Skeletal muscle satellite cell (primary cell): Measurements from ENCODE around the gene MORC4.
A peak's percentile ranks its signal among the peaks of the same experiment; 100 is the strongest.
"Not testable (repeated sequence)": the region's sequence is repeated elsewhere in the genome, so short reads cannot be mapped to it uniquely, and the experiment has no call there.

Source experiments
- H3K27me3 ChIP-seq: 2 replicates; pipeline ENCODE4 v1.7.0; 2013; ENCODE audit warnings: low read length; ENCODE audit not compliant: control insufficient read depth, insufficient read depth
- H3K36me3 ChIP-seq: 2 replicates; pipeline ENCODE4 v1.7.0; 2013; ENCODE audit warnings: mild to moderate bottlenecking, control low read depth, low read length; ENCODE audit not compliant: insufficient read depth
- H3K4me1 ChIP-seq: 2 replicates; pipeline ENCODE4 v1.7.0; 2013; ENCODE audit warnings: low read length; ENCODE audit not compliant: control insufficient read depth, insufficient read depth
- H3K4me2 ChIP-seq: 2 replicates; pipeline ENCODE4 v1.7.0; 2013; ENCODE audit warnings: mild to moderate bottlenecking, low read length
- H3K4me3 ChIP-seq: 2 replicates; pipeline ENCODE4 v1.7.0; 2013; ENCODE audit warnings: low read length
- H3K9ac ChIP-seq: 2 replicates; pipeline ENCODE4 v1.7.0; 2013; ENCODE audit warnings: mild to moderate bottlenecking, low read depth, low read length, moderate library complexity
- H3K9me3 ChIP-seq: replicated peaks from 2 replicates; pipeline ENCODE4 v1.7.0; 2013; ENCODE audit warnings: mild to moderate bottlenecking, control low read depth, low read length

MORC4 gene

DNA sequence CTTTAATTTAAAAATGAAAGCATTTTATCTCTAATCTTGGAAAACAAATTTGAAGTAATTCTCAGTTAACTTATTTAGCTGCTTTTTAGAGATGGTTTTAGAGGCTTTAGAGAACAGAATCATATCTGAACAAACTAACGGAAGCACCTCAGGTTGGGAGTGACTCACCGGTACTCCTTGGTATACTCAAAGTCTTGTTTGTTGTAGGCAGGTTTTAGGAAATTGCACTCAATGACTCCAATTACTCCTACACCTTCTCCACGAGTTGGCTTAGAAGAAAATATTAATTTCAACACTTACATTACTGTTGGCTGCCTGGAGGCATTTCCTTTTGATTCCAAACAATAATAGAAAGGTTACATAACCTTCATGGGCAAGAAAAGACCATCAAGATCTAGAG, 23.6 kb downstream of the MORC4 start:
- no peak overlapping the region for H3K4me2 ChIP-seq
- H3K9me3 ChIP-seq = no peaks in the 10 kb centered on the region
- H3K4me3 ChIP-seq = no peak overlapping the region
- H3K4me1 ChIP-seq = no peaks in the 10 kb centered on the region
- H3K27me3 ChIP-seq = peaks cover 18% of the 10 kb centered on the region
- peaks cover 5% of the 10 kb centered on the region for H3K36me3 ChIP-seq
- H3K9ac ChIP-seq = no peak overlapping the region

DNA sequence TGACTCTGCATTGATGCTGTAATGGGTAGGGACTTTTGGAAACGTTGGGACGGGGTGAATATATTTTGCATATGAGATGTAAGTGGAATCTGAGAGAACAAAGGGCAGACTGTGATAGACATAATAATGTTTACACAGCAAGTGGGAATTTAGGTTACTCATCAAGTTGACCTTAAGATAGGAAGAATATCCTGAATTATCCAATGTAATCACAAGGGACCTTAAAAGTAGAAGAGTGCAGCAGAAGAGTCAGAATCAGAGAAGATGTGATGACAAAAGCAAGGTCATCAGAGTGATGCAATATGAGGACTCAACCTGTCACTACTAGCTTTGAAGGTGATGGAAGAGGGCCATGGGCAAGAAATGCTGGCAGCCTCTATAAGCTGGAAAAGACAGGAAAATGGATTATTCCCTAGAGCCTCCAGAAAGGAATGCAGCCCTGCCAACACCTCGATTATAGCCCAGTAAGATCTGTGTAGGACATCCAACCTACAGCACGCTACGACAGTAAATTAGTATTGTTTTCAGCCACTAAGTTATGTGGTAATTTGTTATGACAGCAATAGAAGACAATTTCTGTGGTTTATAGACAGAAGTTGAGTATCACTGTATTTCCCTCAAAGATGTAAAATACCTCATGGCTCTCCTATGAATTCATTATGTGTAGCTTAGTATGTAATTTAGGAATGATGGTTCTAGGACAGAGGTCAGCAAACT, 26.4 kb downstream of the MORC4 start:
- Histone ChIP-seq H3K9me3 (no peaks in the 10 kb centered on the region), H3K4me3 (no peak overlapping the region), H3K36me3 (no peaks in the 10 kb centered on the region), H3K4me2 (no peak overlapping the region), H3K4me1 (no peaks in the 10 kb centered on the region), H3K9ac (no peak overlapping the region), H3K27me3 (no peaks in the 10 kb centered on the region)

DNA sequence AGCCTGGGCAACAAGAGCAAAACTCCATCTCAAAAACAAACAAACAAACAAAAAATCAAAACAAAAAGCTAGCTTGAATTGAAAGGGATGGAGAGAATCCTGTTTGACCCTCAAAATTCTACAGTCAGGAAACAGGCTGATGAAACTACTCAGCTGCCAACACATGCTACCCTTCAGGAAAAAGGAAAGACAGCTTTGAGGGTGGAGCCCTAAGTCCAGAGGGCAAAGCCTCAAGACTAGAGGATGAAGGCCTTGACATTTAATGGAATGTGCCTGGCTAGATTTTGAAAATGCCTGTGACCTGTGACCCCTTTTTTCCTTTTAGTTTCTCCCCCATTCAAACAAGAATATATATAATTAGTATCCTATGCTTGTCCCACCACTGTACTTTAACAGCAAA, 27.1 kb downstream of the MORC4 start:
- Histone ChIP-seq H3K9ac (no peak overlapping the region), H3K4me3 (no peak overlapping the region), H3K4me1 (no peaks in the 10 kb centered on the region), H3K9me3 (no peaks in the 10 kb centered on the region), H3K4me2 (no peak overlapping the region), H3K36me3 (no peaks in the 10 kb centered on the region), H3K27me3 (no peaks in the 10 kb centered on the region)

DNA sequence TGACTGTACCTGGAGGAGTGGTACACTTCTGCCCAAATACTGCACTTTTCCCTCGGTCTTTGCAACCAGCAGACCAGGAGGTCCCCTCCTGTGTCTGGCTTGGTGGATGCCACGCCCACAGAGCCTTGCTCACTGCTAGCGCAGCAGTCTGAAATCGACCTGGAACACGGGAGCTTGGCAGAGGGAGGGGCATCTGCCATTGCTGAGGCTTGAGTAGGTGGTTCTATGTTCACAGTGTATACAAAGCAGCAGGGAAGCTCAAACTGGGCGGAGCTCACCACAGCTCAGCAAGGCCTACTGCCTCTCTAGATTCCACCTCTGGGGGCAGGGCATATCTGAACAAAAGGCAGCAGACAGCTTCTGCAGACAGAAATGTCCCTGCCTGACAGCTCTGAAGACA, 33.5 kb downstream of the MORC4 start:
- H3K36me3 ChIP-seq, H3K9me3 ChIP-seq, H3K4me2 ChIP-seq, H3K4me3 ChIP-seq, H3K27me3 ChIP-seq, H3K9ac ChIP-seq, H3K4me1 ChIP-seq: not testable (repeated sequence)

DNA sequence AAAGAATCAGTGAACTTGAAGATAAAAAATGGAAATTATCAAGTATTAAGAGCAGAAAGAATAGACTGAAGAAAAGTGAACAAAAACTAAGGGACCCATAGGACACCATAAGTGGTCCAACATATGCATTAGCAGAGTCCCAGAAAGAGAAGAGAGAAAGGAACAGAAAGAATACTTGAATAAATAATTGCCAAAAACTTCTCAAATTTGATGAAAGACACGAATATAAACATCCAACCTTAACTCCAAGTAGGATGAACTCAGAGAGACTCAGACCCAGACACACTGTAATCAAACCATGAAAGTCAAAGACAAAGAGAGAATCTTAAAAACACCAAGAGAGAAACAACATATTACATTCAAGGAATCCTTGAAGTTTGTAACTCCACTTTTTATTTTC, 35.7 kb downstream of the MORC4 start:
- no peaks in the 10 kb centered on the region for H3K9me3 ChIP-seq
- peaks cover 6% of the 10 kb centered on the region for H3K36me3 ChIP-seq
- H3K4me2 ChIP-seq = no peak overlapping the region
- H3K9ac ChIP-seq = no peak overlapping the region
- H3K4me1 ChIP-seq = no peaks in the 10 kb centered on the region
- H3K4me3 ChIP-seq = no peak overlapping the region
- peaks cover 8% of the 10 kb centered on the region for H3K27me3 ChIP-seq

DNA sequence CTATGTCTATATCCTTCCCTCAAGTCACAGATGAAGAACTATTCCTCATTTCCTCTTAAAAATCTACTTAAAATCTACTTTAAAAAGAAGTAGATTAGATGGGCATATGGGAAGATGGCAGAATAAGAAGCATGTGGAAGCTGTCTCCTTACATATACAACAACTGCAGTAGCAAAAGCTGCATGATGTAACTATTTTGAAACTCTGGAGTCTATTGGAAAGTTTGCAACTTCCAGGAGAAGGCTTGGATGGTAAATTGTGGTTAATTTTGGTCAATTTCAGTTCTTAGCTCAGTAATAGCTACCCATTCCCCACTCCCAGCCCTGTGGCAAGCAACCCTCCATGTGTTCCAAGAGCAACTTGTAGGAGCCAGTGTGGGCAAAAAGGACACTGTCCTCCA, 36.9 kb downstream of the MORC4 start:
- Histone ChIP-seq H3K4me1 (no peaks in the 10 kb centered on the region), H3K9me3 (no peaks in the 10 kb centered on the region), H3K9ac (no peak overlapping the region), H3K4me2 (no peak overlapping the region), H3K36me3 (peaks cover 7% of the 10 kb centered on the region), H3K4me3 (no peak overlapping the region), H3K27me3 (peaks cover 9% of the 10 kb centered on the region)

DNA sequence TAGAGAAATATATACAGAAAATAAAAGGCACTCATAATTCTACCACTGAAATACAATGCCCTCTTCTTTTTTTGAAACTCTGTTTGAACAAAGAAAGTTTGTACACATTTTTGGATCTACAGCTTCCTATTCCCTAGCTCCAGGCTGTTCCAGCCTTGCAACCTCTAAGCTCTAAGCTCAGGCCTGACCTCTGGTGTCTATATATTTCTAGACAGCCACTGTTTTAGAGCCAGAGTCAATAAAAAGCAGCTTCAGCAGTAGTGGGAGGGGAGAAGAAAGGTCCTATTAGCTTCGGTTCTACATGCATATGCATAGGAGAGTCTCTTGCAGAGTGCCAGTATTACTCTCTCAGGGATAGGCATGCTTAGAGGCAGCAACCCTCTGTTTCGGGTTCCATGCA, 40.1 kb downstream of the MORC4 start:
- H3K9me3 ChIP-seq = no peaks in the 10 kb centered on the region
- H3K4me2 ChIP-seq = no peak overlapping the region
- H3K27me3 ChIP-seq = peaks cover 4% of the 10 kb centered on the region
- no peak overlapping the region for H3K4me3 ChIP-seq
- peaks cover 11% of the 10 kb centered on the region for H3K4me1 ChIP-seq
- peaks cover 11% of the 10 kb centered on the region for H3K36me3 ChIP-seq
- H3K9ac ChIP-seq = no peak overlapping the region

DNA sequence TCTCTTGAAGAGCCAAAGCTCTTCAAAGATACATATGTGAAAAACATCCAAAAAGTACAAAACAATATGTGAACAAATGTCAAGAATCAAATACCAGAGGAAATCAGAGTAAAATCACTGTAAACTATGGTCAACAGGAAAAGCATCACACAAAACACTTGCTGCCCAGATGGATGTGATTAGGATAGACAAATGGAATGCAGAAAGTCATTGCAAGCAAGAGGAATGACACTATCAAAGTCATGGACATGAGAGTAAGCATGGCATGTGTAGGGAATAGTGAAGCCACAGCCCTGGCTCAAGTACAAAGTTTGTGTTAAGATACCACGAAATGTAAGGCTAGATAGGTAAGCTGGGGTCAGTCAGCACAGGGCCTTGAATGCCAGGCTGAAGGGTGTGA, 42.2 kb downstream of the MORC4 start:
- Histone ChIP-seq H3K4me2 (no peak overlapping the region), H3K4me1 (peaks cover 17% of the 10 kb centered on the region), H3K27me3 (peaks cover 4% of the 10 kb centered on the region), H3K4me3 (no peak overlapping the region), H3K9ac (no peak overlapping the region), H3K36me3 (peaks cover 11% of the 10 kb centered on the region), H3K9me3 (no peaks in the 10 kb centered on the region)

DNA sequence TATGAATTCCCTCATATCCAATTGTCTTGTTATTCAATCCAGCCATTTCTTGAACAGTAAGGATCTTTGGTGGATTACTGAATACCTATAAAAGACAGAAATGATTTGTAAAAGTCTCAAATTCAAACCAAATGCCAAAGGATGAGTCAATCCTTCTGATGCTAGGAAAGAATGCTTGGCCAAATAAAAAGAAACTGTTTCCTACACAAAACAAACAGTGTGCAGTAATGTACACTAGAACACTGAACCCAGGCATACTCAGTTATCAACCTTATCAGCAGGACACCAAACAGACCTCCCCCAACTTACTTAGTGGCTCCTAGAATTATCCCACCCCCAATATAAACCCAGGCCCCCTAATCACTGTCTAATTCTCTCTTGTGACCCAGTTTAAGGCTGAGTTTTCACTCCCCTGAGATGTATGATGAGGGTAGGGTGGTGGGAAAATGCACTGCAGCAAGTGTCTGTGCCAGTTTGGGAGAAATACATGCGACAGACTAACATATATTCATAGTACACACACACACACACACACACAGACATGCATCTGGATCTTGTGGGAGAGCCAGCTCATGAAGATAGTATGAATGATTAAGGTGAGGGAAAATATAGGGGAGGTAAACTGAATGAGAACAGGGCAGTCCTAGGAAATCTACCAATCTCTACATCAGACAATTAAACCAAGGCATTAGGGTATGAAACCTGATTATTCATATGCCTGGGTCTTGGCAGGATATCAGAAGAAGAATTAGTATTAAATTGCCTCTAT, 44.8 kb downstream of the MORC4 start:
- peaks cover 4% of the 10 kb centered on the region for H3K27me3 ChIP-seq
- H3K9ac ChIP-seq = no peak overlapping the region
- no peaks in the 10 kb centered on the region for H3K9me3 ChIP-seq
- H3K36me3 ChIP-seq = peaks cover 6% of the 10 kb centered on the region
- peak overlapping the region; percentile 45 for H3K4me2 ChIP-seq
- no peak overlapping the region for H3K4me3 ChIP-seq
- peaks cover 17% of the 10 kb centered on the region for H3K4me1 ChIP-seq

DNA sequence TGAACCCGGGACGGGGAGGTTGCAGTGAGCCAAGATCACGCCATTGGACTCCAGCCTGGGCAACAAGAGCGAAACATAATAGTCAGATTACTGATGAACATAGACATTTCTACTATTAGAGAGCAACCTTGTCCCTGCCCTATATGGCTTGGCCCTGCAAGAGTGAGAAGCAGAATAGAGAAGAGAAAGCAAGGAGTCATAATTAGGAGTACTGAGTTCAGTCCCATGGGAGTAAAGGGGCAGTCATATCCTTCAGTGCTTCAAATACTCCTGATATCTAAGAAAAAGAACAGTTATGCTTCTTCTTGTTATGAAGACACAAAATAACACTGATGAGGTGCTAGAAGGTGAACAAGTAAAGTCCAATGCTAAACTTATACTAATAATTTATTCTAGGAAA, 46.0 kb downstream of the MORC4 start:
- Histone ChIP-seq H3K9me3 (no peaks in the 10 kb centered on the region), H3K4me3 (no peak overlapping the region), H3K9ac (no peak overlapping the region), H3K4me2 (no peak overlapping the region), H3K4me1 (peaks cover 17% of the 10 kb centered on the region), H3K27me3 (peaks cover 4% of the 10 kb centered on the region), H3K36me3 (peaks cover 6% of the 10 kb centered on the region)

DNA sequence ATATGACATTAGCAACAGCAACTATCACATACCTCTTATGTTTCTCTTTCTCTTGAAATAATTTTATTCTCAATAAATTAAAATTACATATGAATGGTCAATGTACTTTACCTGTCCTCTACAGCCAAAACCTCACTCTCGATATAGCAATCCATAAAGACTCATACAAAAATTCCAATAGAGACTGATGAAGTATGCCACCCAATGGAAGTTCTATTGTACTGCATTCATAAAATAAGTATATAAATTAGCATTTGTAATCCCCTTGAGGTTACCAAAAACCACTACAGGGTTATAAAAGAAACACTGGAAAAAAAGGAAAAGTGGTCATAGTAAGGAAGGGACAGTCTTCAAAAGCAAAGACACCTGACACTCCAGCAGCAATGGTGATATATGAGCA, 47.0 kb downstream of the MORC4 start:
- H3K4me3 ChIP-seq = no peak overlapping the region
- no peak overlapping the region for H3K4me2 ChIP-seq
- peaks cover 17% of the 10 kb centered on the region for H3K4me1 ChIP-seq
- no peaks in the 10 kb centered on the region for H3K9me3 ChIP-seq
- no peak overlapping the region for H3K9ac ChIP-seq
- peaks cover 3% of the 10 kb centered on the region for H3K36me3 ChIP-seq
- H3K27me3 ChIP-seq = peaks cover 2% of the 10 kb centered on the region

DNA sequence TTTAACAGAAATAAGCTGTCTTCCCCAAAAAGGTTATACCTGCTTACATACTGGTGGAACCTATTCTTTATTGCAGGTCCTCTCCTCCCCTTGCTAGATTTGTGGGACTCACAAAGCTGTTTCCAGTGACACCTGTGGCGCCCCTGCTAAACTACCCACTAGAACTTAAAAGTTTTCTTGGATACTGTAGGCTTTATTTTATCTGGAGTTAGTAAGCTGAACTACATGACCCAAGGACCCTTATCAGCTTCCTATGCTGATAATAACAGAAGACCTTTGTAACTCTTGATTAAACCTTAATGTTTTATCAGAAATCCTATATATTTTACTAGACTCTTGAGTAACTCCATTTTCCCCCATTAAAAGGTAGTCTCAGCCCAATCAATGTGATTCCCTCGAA, 47.5 kb downstream of the MORC4 start:
- Histone ChIP-seq H3K27me3 (no peaks in the 10 kb centered on the region), H3K4me1 (peaks cover 17% of the 10 kb centered on the region), H3K36me3 (no peaks in the 10 kb centered on the region), H3K4me2 (no peak overlapping the region), H3K9ac (no peak overlapping the region), H3K9me3 (no peaks in the 10 kb centered on the region), H3K4me3 (no peak overlapping the region)
